Neutrophil (primary cell): ENCODE data around the gene TBL3.

Experiments
- H3K27ac ChIP-seq: fragments of 200-600 bp; sonication (generic); 2 replicates; pipeline ENCODE4 v1.5.1; 2016; ENCODE audit warnings: mild to moderate bottlenecking, moderate library complexity
- H3K27me3 ChIP-seq: fragments of 200-600 bp; sonication (generic); 2 replicates; pipeline ENCODE4 v1.6.0; 2016; ENCODE audit warnings: mild to moderate bottlenecking
- H3K36me3 ChIP-seq: fragments of 200-600 bp; sonication (generic); 2 replicates; pipeline ENCODE4 v1.5.1; 2017
- H3K4me1 ChIP-seq, 2 experiments: fragments of 200-600 bp in 1 of 2; sonication (generic) in 1 of 2; 1 replicate in 1 of 2; 2 replicates in 1 of 2; pipeline versions ENCODE4 v1.5.1 to v1.6.1; 2013 to 2016; ENCODE audit warnings: low read depth in 1 of 2, low read length in 1 of 2, mild to moderate bottlenecking in 1 of 2, moderate library complexity in 1 of 2; ENCODE audit not compliant: control insufficient read depth in 1 of 2, insufficient read depth in 1 of 2
- H3K4me3 ChIP-seq, 2 experiments: fragments of 200-600 bp in 1 of 2; sonication (generic) in 1 of 2; 1 replicate in 1 of 2; 2 replicates in 1 of 2; pipeline ENCODE4 v1.5.1; 2013 to 2016; ENCODE audit warnings: low read depth in 1 of 2, low read length in 1 of 2, mild to moderate bottlenecking in 1 of 2, moderate library complexity in 1 of 2
- H3K9me3 ChIP-seq: fragments of 200-600 bp; sonication (generic); 2 replicates; pipeline ENCODE4 v1.5.1; 2016
- CTCF ChIP-seq: fragments of 200-600 bp; sonication (generic); IDR thresholded peaks from 2 replicates; pipeline ENCODE4 v1.5.1; 2016; ENCODE audit warnings: antibody characterized with exemption

The TBL3 gene

GRCh38 chr16:2015117-2015946, 43.5 kb downstream of the TBL3 start:
- no peak overlapping the region for H3K27ac ChIP-seq

GRCh38 chr16:2015947-2016208, 44.0 kb downstream of the TBL3 start:
- TF ChIP-seq CTCF: no peak

More at GRCh38 chr16:2015117-2015946, 43.5 kb downstream of the TBL3 start:
- H3K27me3 ChIP-seq: peaks cover 38% of the 10 kb centered on the region
- no peak for TF ChIP-seq CTCF
- no peaks in the 10 kb centered on the region for H3K9me3 ChIP-seq
- H3K4me1 ChIP-seq: peaks cover 1 to 2% of the 10 kb centered on the region in 2 experiments
- H3K36me3 ChIP-seq: no peaks in the 10 kb centered on the region
- no peak overlapping the region for H3K4me3 ChIP-seq

GRCh38 chr16:2016407-2016922, 44.6 kb downstream of the TBL3 start:
- no peak overlapping the region for H3K4me3 ChIP-seq
- H3K27me3 ChIP-seq: peaks cover 49% of the 10 kb centered on the region
- H3K4me1 ChIP-seq: no peaks in the 10 kb centered on the region
- no peaks in the 10 kb centered on the region for H3K36me3 ChIP-seq
- no peaks in the 10 kb centered on the region for H3K9me3 ChIP-seq
- no peak for TF ChIP-seq CTCF
- H3K27ac ChIP-seq: no peak overlapping the region

More at GRCh38 chr16:2015947-2016208, 44.0 kb downstream of the TBL3 start:
- Histone ChIP-seq H3K4me1 (no peaks in the 10 kb centered on the region), H3K27me3 (peaks cover 43% of the 10 kb centered on the region), H3K9me3 (no peaks in the 10 kb centered on the region), H3K4me3 (no peak overlapping the region), H3K27ac (no peak overlapping the region), H3K36me3 (no peaks in the 10 kb centered on the region)

GRCh38 chr16:2019518-2019920, 47.7 kb downstream of the TBL3 start, which contains the start of gene NPW:
TSS of gene NPW (plus strand) at chr16:2019785.
- no peak for TF ChIP-seq CTCF
- H3K27me3 ChIP-seq: peaks cover 79% of the 10 kb centered on the region

GRCh38 chr16:2019921-2020831, 48.3 kb downstream of the TBL3 start:
- H3K36me3 ChIP-seq: no peaks in the 10 kb centered on the region
- no peaks in the 10 kb centered on the region for H3K9me3 ChIP-seq
- peaks cover 10 to 12% of the 10 kb centered on the region in 2 experiments for H3K4me1 ChIP-seq
- H3K4me3 ChIP-seq: no peak overlapping the region
- H3K27ac ChIP-seq: no peak overlapping the region
- no peak for TF ChIP-seq CTCF
- peaks cover 85% of the 10 kb centered on the region for H3K27me3 ChIP-seq

More at GRCh38 chr16:2019518-2019920, 47.7 kb downstream of the TBL3 start, which contains the start of gene NPW:
- Histone ChIP-seq H3K36me3 (no peaks in the 10 kb centered on the region), H3K4me3 (no peak within 1 kb of the TSS), H3K4me1 (peaks cover 10 to 12% of the 10 kb centered on the region in 2 experiments), H3K27ac (no peak within 1 kb of the TSS), H3K9me3 (no peaks in the 10 kb centered on the region)
